GM12878 (cell line): ENCODE data around the gene FABP7. TPM values are rescaled to one million over a fixed set of nuclear protein-coding genes. Genes with fewer than 3 reads are reported as not detected.

Experiments
- ATAC-seq: fragments of 200-7000 bp; cut with Tn5 transposase; 3 replicates; pipeline ENCODE4 v1.9.1; 2020; ENCODE audit warnings: mild to moderate bottlenecking, moderate library complexity
- BruUV-seq: library from RNA; stranded (reverse); fragments of 400-500 nt; replicated peaks from 2 replicates; lab custom pipeline; 2021; lab: Mats Ljungman, UMichigan
- CTCF ChIA-PET: fragments of 300-600 bp; sonication (Branson Sonifier 250); formaldehyde crosslinking; extraction: SDS; loops from one replicate; lab custom pipeline; 2021; ENCODE audit warnings: inconsistent platforms; lab: Yijun Ruan, JAX
- POLR2A ChIA-PET: fragments of 350-600 bp; formaldehyde crosslinking; extraction: SDS; loops from one replicate; lab custom pipeline; 2021; ENCODE audit warnings: inconsistent platforms; lab: Charles Lee
- RAD21 ChIA-PET: fragments of 300-600 bp; sonication (Branson Sonifier 250); formaldehyde crosslinking; loops from one replicate; lab custom pipeline; 2023; ENCODE audit warnings: antibody characterized with exemption; ENCODE audit not compliant: unreplicated experiment; lab: Charles Lee
- SMC1A ChIA-PET: fragments of 300-600 bp; sonication (Branson Sonifier 250); formaldehyde crosslinking; loops from one replicate; lab custom pipeline; 2023; ENCODE audit not compliant: unreplicated experiment, uncharacterized antibody; lab: Charles Lee
- DNase-seq: peaks from one replicate; pipeline ENCODE4 v3.0.0-alpha.2; 2011; ENCODE audit warnings: low read depth, low spot score
- FAIRE-seq: peaks from 3 replicates; lab custom pipeline; 2011; peaks lifted over from hg19 to GRCh38; lab: Jason Lieb, UNC
- H2AFZ ChIP-seq: 2 replicates; pipeline ENCODE4 v1.6.0; 2011; ENCODE audit warnings: low read depth, low read length, control low read depth; ENCODE audit not compliant: control insufficient read depth
- H3K27ac ChIP-seq: 2 replicates; pipeline ENCODE4 v1.5.1; 2011; ENCODE audit warnings: control low read depth; ENCODE audit not compliant: control insufficient read depth, insufficient read depth
- H3K27me3 ChIP-seq, 2 experiments: replicated peaks in 1 of 2; 2 replicates each; pipeline versions ENCODE4 v1.6.0 to v1.6.1; 2011; ENCODE audit warnings: low read length in 1 of 2; ENCODE audit not compliant: control insufficient read depth in 2 of 2, insufficient read depth in 2 of 2
- H3K36me3 ChIP-seq, 2 experiments: 2 replicates each; pipeline ENCODE4 v1.5.1; 2011; ENCODE audit warnings: low read length in 1 of 2; ENCODE audit not compliant: control insufficient read depth in 2 of 2, insufficient read depth in 2 of 2
- H3K4me1 ChIP-seq: 2 replicates; pipeline ENCODE4 v1.6.1; 2011; ENCODE audit warnings: mild to moderate bottlenecking, low read length, moderate library complexity, mixed read lengths; ENCODE audit not compliant: control insufficient read depth, insufficient read depth
- H3K4me2 ChIP-seq: 2 replicates; pipeline ENCODE4 v1.6.0; 2011; ENCODE audit warnings: control low read depth; ENCODE audit not compliant: control insufficient read depth, insufficient read depth
- H3K4me3 ChIP-seq: fragments of 200-600 bp; sonication (generic); 2 replicates; pipeline ENCODE4 v1.5.1; 2016
- H3K79me2 ChIP-seq: 2 replicates; pipeline ENCODE4 v1.6.0; 2011; ENCODE audit warnings: low read length; ENCODE audit not compliant: control insufficient read depth, insufficient read depth
- H3K9ac ChIP-seq: 2 replicates; pipeline ENCODE4 v1.8.0; 2011; ENCODE audit warnings: low read length, control low read depth, mixed read lengths; ENCODE audit not compliant: control insufficient read depth, insufficient read depth
- H3K9me3 ChIP-seq: replicated peaks from 3 replicates; pipeline ENCODE4 v1.5.1; 2011; ENCODE audit warnings: mild to moderate bottlenecking, low read length; ENCODE audit not compliant: control insufficient read depth, insufficient read depth
- H4K20me1 ChIP-seq: 2 replicates; pipeline ENCODE4 v1.6.0; 2011; ENCODE audit not compliant: control insufficient read depth, insufficient read depth
- DPF2 ChIP-seq: fragments of 450-650 bp; IDR thresholded peaks from 2 replicates; pipeline ENCODE4 v1.6.1; 2017; ENCODE audit warnings: mild to moderate bottlenecking
- EGR1 ChIP-seq, 2 experiments: IDR thresholded peaks; 1 replicate in 1 of 2; 2 replicates in 1 of 2; pipeline ENCODE4 v1.6.1; 2011 to 2012; ENCODE audit warnings: low read depth in 2 of 2, low read length in 2 of 2, borderline replicate concordance in 1 of 2, mild to moderate bottlenecking in 1 of 2, moderate library complexity in 1 of 2
- MEF2A ChIP-seq: IDR thresholded peaks from 2 replicates; pipeline ENCODE4 v1.6.1; 2011; ENCODE audit warnings: low read depth, mild to moderate bottlenecking, low read length, moderate library complexity; ENCODE audit not compliant: insufficient read depth
- PKNOX1 ChIP-seq: fragments of 450-650 bp; IDR thresholded peaks from 2 replicates; pipeline ENCODE4 v1.6.1; 2016; ENCODE audit warnings: mild to moderate bottlenecking
- SUPT20H ChIP-seq: IDR thresholded peaks from 2 replicates; pipeline ENCODE4 v1.6.1; 2011; ENCODE audit warnings: low read depth, mild to moderate bottlenecking, low read length, moderate library complexity, borderline replicate concordance; ENCODE audit not compliant: control insufficient read depth
- TAF1 ChIP-seq: IDR thresholded peaks from 2 replicates; pipeline ENCODE4 v1.6.1; 2011; ENCODE audit warnings: mild to moderate bottlenecking, low read depth, low read length, borderline replicate concordance
- WGBS: methylation state at CpG from one replicate; pipeline ENCODE4 v1.1.6; 2016; ENCODE audit warnings: low lambda C conversion rate; ENCODE audit not compliant: insufficient replicate concordance, insufficient coverage; ENCODE audit errors: missing lambda C conversion rate; 5-methylcytosine and 5-hydroxymethylcytosine counted together
- in situ Hi-C: fragments of 300-500 bp; cut with MboI; formaldehyde crosslinking; loops from 9 replicates; pipeline ENCODE4 v1.14.3; 2018; ENCODE audit warnings: mixed read lengths
- intact Hi-C: fragments of 100-400 bp; cut with micrococcal nuclease; formaldehyde crosslinking; loops from one replicate; pipeline ENCODE4 v1.14.2; 2022; ENCODE audit not compliant: unreplicated experiment
- polyA plus RNA-seq, 11 experiments: library from polyadenylated mRNA; depleted of rRNA in 4 of 11; unstranded in 6 of 11; stranded (reverse) in 5 of 11; fragments of >200 nt; fragmentation: Nextera tagmentation in 4 of 11; fragmentation: Illumina TruSeq in 1 of 11; extraction: Ambion mirVana in 4 of 11; extraction: Trizol in 1 of 11; gene quantifications; 1 replicate in 1 of 11; 2 replicates in 10 of 11; pipeline versions ENCODE4 v1.2.1 to v1.2.3, GENCODE V29; 2011 to 2016; ENCODE audit warnings: inconsistent platforms in 2 of 11, missing spikeins in 2 of 11, low read depth in 1 of 11
- total RNA-seq, 4 experiments: library from RNA; depleted of rRNA in 3 of 4; stranded (reverse); fragments of >200 nt in 3 of 4; fragmentation: Illumina TruSeq in 1 of 4; extraction: Trizol in 1 of 4; gene quantifications; 2 replicates each; pipeline versions ENCODE4 v1.2.1 to v1.2.3, GENCODE V29; 2013 to 2021
- TF ChIP-seq, protein P1 (sequence below): fragments of 450-650 bp; IDR thresholded peaks from 2 replicates; pipeline ENCODE4 v1.6.1; 2017; ENCODE audit warnings: mild to moderate bottlenecking, moderate library complexity
- TF ChIP-seq, protein P2 (sequence below): fragments of 450-650 bp; IDR thresholded peaks from 2 replicates; pipeline ENCODE4 v1.6.1; 2014; ENCODE audit warnings: mild to moderate bottlenecking

FABP7 gene
- total and polyA plus RNA-seq, 10 of the 15 experiments (the other 5 are each of a cell fraction or from before 2014, with no cell fraction given), result not detected

GRCh38 chr6:122799916-122800686 lies 20.6 kb downstream of the FABP7 start:
- BruUV-seq, result no TSS peak
- no peak for DNase-seq
- H2AFZ ChIP-seq, result no peak overlapping the region
- no peaks in the 10 kb centered on the region for H3K27me3 ChIP-seq
- no peaks in the 10 kb centered on the region for H4K20me1 ChIP-seq
- ATAC-seq, result no peak
- H3K9ac ChIP-seq, result no peak overlapping the region
- H3K4me1 ChIP-seq, result no peaks in the 10 kb centered on the region
- ChIA-PET CTCF (interaction anchor here (1.5 to 7.5 kb wide), 7 partner anchors 9 to 69 kb away, joined by 3 to 59 read pairs (median 9); no protein-coding TSS in a partner anchor), SMC1A (interaction anchor here (0.8 to 3.8 kb wide), 11 partner anchors 10 to 91 kb away, joined by 3 to 48 read pairs (median 6); partner anchors contain the start of gene SMPDL3A), POLR2A (no interaction called here), RAD21 (interaction anchor here (0.7 to 3.6 kb wide), 4 partner anchors 10 to 48 kb away, joined by 3 to 23 read pairs (median 12); no protein-coding TSS in a partner anchor)
- 57% methylated on average over 5 of the region's 5 CpGs for WGBS
- H3K9me3 ChIP-seq, result no peaks in the 10 kb centered on the region
- H3K4me2 ChIP-seq, result no peak overlapping the region
- TF ChIP-seq EGR1 (IDR thresholded peaks at IDR 0.05; ENCODE audit: borderline replicate concordance in 1 of 2, low read depth in 2 of 2, low read length in 2 of 2) (no peak), SUPT20H (no peak), DPF2 (no peak), TAF1 (no peak), MEF2A (no peak), PKNOX1 (no peak)
- TF ChIP-seq, protein P1, sequence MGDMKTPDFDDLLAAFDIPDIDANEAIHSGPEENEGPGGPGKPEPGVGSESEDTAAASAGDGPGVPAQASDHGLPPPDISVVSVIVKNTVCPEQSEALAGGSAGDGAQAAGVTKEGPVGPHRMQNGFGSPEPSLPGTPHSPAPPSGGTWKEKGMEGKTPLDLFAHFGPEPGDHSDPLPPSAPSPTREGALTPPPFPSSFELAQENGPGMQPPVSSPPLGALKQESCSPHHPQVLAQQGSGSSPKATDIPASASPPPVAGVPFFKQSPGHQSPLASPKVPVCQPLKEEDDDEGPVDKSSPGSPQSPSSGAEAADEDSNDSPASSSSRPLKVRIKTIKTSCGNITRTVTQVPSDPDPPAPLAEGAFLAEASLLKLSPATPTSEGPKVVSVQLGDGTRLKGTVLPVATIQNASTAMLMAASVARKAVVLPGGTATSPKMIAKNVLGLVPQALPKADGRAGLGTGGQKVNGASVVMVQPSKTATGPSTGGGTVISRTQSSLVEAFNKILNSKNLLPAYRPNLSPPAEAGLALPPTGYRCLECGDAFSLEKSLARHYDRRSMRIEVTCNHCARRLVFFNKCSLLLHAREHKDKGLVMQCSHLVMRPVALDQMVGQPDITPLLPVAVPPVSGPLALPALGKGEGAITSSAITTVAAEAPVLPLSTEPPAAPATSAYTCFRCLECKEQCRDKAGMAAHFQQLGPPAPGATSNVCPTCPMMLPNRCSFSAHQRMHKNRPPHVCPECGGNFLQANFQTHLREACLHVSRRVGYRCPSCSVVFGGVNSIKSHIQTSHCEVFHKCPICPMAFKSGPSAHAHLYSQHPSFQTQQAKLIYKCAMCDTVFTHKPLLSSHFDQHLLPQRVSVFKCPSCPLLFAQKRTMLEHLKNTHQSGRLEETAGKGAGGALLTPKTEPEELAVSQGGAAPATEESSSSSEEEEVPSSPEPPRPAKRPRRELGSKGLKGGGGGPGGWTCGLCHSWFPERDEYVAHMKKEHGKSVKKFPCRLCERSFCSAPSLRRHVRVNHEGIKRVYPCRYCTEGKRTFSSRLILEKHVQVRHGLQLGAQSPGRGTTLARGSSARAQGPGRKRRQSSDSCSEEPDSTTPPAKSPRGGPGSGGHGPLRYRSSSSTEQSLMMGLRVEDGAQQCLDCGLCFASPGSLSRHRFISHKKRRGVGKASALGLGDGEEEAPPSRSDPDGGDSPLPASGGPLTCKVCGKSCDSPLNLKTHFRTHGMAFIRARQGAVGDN, result no peak
- TF ChIP-seq, protein P2, sequence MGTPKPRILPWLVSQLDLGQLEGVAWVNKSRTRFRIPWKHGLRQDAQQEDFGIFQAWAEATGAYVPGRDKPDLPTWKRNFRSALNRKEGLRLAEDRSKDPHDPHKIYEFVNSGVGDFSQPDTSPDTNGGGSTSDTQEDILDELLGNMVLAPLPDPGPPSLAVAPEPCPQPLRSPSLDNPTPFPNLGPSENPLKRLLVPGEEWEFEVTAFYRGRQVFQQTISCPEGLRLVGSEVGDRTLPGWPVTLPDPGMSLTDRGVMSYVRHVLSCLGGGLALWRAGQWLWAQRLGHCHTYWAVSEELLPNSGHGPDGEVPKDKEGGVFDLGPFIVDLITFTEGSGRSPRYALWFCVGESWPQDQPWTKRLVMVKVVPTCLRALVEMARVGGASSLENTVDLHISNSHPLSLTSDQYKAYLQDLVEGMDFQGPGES, result no peak
- FAIRE-seq, result no peak
- no peaks in the 10 kb centered on the region for H3K79me2 ChIP-seq
- in situ Hi-C loops (no loop called here), intact Hi-C loops (loop anchor here (5.0 kb wide), 1 partner anchor 132 kb away; no protein-coding TSS in a partner anchor)
- H3K27ac ChIP-seq, result no peak overlapping the region
- no peak overlapping the region for H3K4me3 ChIP-seq
- no peaks in the 10 kb centered on the region for H3K36me3 ChIP-seq
